ENCODE measurements around the gene PCGF3.
A peak's percentile ranks its signal among the peaks of the same experiment; 100 is the strongest.
"Not testable (repeated sequence)": the region's sequence is repeated elsewhere in the genome, so short reads cannot be mapped to it uniquely, and the experiment has no call there.

The PCGF3 gene

DNA sequence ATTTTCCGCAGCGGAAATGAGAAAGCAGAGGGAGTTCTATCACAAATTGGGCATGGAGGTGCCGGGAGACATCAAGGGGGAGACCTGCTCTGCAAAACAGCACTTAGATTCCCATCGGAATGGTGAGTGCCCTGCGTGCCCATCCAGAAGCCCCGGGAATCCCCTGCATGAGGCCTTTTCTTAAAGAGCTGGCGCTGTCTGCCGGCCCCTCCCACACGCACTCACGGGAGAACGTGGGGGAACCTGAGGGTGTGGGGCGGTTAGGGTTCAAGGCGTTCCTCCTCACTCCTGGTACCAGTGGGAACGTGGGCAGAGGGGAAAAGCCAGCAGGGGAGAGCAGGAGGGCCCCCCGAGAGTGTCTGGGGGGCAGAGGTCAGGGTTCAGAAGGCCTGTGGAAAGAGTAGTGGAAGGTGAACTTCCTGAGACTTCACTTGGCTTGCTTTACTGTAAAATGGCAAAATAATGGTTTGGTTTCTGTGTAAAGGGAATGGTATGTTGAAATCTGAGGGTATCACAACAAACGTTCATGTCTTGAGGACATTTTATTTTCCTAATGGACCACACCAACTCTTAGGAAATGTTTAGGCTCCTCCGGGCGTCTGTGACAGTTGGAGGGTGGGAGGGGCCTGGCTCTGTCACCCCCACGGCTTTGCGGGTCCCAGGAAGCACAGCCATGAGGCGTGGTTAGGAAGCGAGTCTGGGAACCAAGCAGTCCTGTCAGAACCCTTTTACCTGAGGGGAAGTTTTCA, 38.0 kb downstream of the PCGF3 start:
- DNase-seq: no peak

- no peak for DNase-seq
These were observed 38.7 kb downstream of the PCGF3 start for GRCh38 chr4:744212-744841.

DNA sequence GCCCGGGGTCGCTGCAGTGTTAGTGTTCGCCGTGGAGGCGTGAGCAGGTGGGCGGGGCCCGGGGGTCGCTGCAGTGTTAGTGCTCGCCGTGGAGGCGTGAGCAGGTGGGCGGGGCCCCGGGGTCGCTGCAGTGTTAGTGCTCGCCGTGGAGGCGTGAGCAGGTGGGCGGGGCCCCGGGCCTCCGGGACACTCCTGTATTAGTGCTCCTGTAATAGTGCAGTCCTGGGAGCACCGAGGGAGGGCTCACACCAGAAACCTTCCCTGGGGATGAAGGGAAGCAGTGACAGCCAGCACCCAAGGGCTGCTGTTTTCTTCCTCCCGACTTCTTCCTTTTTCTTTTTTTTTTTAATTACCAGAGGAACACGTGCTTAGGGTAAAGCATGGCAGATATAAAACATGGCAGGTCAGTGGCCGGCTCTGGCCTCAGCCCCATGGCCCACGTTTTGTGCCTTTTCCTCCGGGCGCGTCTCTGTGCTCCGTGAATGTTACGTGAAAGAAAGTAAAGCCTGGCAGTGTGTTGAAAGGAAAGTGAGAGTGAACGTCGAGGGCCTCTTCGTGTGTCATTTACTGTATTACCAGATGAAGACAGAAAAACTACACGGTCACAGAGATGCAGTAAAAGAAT, 42.0 kb downstream of the PCGF3 start:
- DNase-seq: no peak

DNA sequence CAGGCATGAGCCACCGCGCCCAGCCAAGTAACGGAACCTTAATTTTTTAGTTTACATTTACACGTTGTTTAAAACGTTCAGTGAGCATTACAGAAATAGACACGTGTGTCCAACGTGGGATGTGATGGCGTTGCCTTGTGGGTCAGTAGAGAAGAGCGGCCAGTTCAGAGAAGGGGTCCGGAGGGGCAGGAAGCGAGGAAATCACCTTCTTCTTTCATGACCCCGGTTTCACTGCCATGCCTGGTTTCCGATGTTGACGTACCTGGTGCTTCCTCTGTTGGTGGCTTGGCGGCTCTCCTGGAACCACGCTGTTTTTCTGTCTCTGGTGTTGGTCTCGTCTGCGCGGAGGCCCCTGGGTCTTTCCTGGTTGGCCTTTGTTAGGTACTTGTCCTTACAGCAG, 42.8 kb downstream of the PCGF3 start:
- no peak for DNase-seq

DNA sequence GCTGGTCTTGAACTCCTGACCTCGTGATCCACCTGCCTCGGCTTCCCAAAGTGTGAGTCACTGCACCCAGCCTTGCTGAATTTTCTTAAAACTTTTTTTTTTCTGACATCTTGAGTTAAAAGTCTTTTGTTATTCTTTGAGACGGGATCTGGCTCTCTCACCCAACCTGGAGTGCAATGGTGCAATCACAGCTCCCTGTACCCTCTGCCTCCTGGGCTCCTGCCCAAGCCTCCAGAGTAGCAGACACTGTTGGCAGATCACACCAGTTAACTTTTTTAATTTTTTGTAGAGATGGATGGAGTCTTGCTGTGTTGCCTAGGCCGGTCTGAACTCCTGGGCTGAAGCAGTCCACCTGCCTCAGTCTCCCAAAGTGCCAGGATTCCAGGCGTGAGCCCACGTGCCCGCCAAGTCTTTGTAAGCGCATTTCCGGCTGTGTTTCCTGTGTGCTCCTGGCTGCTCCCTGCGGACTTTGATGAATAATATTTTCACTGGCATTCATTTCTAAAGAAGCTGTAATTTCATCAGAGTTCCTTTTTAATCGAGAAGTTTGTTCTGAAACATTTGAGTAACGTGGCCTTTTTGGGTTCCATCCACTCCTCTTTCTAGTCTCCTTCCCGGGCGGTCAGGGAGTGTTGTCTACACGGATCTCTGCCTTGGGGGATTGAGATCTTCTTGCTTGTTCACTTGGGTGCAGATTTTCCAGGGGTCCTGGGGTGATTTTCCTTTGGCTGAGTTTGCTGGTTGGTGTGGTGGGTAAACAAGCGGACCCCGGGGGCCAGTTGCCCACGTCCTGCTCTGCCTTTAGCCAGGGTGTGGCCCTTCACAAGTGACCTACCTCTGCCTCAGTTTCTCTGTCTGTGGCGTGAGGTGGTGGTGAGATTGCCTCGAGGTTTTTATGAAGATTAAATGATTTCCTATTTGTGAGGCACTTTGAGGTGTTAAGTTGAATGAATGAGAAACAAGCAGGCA, 44.4 kb downstream of the PCGF3 start:
- DNase-seq: no peak

DNA sequence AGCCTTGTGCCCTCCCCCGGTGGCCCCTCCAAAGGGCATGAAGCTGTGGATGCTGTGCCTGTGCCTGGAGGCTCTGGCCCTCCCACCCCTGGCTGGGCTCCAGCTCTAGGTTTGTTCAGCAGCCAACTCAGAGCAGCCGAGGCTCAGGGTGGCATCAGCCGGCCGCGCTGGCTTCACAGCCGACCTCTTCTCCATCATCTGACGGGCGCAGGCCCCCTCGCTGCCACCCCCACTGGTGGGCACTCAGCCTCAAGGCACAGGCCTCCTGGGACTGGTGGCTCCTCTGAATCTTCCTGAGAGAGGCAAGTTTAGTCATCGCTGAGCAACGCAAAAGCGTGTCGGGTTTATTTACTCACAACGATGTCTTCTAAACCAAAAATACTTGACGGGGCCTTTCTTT, 46.0 kb downstream of the PCGF3 start:
- peak; percentile 72 for DNase-seq

DNA sequence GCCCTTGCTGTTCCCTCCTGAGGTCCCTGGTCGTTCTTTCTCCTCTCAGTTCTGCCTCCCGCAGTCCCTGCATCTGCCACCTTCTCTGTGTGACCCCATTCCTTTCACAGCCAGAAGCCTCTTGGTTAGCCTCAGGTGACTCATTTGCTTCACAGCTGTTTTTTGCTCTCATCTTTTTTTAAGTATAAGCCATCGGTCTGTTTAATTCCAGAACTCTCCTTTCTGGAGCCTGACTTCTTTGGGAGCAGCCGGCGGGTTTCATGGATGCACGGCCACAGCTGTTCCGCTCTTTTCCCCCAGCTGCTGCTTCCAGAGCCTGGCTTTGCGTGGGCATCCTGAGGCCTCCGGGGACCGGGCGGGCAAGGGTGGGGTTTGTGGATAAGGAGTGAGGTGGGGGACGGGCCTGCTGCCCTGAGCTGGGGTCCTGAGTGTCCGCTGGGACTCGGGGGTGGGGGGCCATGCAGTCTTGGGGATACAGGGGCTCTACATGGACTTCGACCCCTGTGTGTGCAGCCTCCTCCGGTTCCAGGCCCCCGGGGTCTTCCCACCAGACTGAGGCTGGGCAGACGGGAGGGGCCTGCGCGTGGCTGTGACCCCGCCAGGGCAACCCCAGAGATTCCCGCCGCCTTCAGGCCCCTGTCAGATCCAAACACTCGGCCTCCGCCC, 46.7 kb downstream of the PCGF3 start:
- no peak for DNase-seq

DNA sequence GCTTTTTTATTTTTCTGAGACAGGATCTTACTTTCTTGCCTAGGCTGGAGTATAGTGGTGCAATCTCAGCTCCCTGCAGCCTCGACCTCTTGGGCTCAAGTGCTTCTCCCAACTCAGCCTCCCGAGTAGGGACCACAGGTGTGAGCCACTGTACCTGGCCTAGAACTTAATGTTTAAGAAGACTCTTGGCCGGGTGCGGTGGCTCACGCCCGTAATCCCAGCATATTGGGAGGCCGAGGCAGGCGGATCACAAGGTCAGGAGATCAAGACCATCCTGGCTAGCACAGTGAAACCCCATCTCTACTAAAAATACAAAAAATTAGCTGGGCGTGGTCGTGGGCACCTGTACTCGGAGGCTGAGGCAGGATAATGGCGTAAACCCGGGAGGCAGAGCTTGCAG, 47.6 kb downstream of the PCGF3 start:
- not testable (repeated sequence) for DNase-seq

DNA sequence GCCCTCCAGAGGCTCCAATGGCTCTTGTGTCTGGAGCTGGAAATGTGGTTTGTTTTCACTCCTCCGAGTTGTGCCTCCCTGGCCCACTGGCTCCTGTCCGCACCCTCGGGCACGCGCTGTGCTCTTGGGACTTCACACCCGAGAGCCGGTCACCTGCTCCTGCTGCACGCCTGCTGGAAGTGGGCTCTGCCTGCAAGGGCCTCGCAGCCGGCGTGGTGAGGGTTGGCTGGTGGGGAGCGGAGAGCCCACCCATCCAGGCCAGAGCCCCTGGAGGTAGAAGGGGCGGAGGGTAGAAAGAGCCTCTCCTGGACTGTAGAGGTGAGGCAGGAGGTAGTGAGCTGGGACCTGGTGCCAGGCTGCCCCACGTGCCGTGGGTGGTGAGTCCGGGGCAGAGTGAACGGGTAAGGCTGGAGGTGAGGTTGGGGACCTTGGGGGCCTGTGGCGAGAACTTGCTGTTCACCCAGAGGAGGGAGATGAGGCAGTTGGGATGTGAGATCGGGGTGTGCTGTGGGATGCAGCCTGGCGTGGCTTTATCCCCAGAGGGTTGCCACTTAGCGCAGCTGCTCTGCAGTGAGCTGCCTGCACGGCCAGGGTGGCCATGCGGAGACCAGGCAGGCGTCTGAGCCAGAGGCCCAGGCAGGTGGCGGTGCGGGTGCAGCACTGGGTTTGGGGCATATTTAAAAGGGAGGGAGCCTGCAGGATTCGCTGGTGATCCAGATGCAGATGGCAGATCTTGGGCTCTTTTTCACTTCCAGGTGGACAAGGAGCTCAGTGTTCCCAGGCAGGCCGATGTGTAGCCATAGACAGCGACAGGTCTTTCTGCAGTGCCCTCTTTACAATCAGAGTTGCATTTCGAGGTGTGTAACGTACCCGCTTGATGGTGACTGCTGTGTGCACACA, 48.8 kb downstream of the PCGF3 start:
- no peak for DNase-seq

DNA sequence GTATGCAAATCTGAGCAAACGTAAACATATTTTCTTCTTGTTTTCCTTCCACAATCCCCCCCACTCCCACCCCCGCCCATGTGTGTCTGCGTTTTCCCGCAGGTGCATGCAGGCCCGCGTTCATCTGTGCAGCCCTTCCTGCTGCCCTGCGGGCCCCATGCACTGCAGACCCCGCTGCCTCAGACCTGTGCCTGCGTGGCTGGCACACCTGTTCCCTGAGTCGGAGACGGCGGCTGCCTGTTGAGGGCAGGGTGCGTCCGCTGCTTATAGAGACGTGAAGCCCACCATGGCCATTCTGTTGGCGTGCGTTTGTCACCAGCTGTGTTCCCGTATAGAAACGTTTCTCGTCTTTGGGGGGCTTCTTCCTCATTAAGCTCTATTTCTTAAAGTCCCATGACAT, 51.5 kb downstream of the PCGF3 start:
- DNase-seq: no peak

DNA sequence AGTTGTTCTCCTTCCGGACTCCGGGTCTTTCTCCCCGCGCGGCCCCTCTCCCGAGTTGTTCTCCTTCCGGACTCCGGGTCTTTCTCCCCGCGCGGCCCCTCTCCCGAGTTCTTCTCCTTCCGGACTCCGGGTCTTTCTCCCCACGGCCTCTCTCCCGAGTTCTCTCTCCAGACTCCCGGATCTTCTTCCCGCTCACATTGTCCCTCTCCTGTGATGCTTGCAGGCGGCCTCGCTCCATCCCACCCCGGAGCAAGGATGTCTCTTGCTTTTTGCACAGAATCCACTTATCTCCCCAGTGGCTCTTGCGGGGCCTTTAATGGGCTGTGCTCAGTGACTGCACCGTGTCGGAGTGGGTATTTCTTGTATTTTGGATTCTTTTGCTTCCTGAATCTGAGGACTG, 54.2 kb downstream of the PCGF3 start:
- not testable (repeated sequence) for DNase-seq

DNA sequence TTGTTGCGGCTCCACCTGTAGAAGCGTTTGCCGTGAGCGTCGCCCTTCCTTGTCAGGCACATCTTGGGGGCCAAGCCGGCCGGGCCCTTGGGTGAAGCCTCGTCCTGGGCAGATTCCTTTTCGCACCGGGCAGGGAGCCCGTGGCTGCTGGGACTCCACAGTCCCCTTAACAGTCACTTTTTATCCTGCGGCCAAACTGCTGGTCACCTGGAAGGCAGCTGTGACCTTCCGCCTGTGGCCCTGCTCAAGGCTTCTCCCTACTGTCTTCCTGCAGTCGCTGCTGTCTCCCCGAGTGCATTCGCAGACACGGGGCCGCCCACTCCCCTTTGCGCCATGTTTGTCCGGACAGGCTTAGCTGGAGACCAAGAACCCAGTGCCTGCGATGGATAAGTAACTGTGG, 55.0 kb downstream of the PCGF3 start:
- DNase-seq: no peak

DNA sequence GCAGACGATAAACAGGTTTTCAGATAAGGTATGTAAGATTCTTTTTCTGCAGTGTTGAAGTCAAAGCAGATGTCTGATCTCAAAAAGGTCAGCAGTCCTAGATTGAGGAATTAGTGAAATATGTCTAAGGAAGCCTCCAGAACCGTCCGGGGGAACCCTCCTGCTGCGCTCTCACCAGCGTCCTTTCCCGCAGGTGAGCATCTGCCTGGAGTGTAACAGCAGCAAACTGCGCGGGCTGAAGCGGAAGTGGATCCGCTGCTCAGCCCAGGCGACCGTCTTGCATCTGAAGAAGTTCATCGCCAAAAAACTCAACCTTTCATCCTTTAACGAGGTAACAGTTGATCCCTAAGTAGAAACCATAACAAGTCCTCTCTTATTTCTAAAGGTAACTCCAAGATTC, 55.5 kb downstream of the PCGF3 start:
- no peak for DNase-seq

DNA sequence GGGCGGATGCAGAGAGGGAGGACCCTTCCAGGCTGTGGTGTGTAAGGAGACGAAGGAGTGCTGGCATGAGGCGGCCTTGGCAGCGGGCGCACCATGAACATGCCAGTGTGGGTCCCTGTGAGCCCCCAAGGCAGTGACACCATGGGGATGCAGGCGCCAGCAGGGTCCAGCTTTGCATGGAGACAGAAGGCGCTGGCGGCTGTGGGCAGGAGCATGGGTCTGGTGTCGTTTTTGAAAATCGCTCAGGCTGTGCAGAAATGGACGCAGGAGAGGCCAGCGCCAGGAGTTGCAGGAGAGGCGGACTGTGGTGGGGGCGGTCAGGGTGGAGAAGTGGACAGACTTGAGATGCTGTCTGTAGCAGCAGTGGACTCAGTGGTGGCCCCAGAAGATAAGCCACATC, 56.1 kb downstream of the PCGF3 start:
- DNase-seq: no peak

- DNase-seq: no peak
These were observed 56.9 kb downstream of the PCGF3 start for GRCh38 chr4:762211-763190.

GRCh38 chr4:763191-763810, 57.7 kb downstream of the PCGF3 start:
- no peak for DNase-seq

DNA sequence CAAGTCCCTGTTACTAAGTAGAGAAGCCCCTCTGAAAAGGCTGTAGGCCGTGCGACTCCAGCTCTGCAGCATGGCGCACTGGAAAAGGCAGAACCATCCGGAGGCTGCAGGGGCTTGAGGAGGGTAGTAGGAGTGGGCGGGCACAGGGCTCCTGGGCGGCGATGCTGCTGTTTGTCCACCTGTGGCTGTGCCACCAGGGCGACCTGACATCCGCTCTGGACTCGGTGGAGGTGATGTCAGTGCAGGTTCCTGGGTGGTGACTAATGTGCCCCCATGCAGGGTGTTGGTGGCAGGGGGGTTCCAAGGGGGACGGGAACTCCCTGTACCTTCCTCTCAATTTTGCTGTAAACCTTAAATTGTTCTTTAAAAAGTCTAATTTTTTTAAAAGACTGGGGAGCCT, 58.3 kb downstream of the PCGF3 start:
- no peak for DNase-seq

- no peak for DNase-seq
These were observed 59.0 kb downstream of the PCGF3 start for GRCh38 chr4:764405-765169.

DNA sequence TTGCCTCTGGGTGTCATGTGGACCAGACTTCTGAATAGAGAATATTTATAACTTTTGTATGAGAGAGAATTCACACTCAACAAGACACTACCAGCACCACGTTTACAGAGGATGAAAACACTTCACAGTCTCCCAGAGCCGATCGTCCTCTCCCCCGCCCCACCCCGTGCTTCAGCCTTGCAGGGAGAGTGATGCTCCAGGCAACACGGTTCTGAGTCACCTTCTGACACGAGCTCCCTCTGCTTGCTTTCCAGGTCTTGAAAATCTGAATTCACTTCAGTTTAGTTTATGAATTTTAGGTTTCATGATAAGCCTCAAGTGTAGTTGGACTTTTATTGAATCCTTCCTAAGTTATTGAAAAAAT, 60.5 kb downstream of the PCGF3 start:
- DNase-seq: no peak

Measured in T1000 (cell line).